GM12801 (cell line): ENCODE results near the gene APOL4.

Experiments
- CTCF ChIP-seq: IDR thresholded peaks from one replicate; pipeline ENCODE4 v1.5.1; 2011; ENCODE audit warnings: control low read depth; ENCODE audit not compliant: insufficient read length; ENCODE audit errors: extremely low read depth

Gene APOL4

GRCh38 chr22:36164621-36165020 is 37.0 kb downstream of the APOL4 start:
- no peak for TF ChIP-seq CTCF

- no peak for TF ChIP-seq CTCF
Measured at GRCh38 chr22:36163497-36163896, 38.1 kb downstream of the APOL4 start.

- no peak for TF ChIP-seq CTCF
Measured at GRCh38 chr22:36162127-36163034, 39.2 kb downstream of the APOL4 start.

GRCh38 chr22:36160499-36160942 is 41.1 kb downstream of the APOL4 start, which contains the start of gene APOL3:
APOL3 (minus strand) TSS chr22:36160755; CDS start chr22:36149055, 11,700 bp downstream.
- no peak for TF ChIP-seq CTCF

- TF ChIP-seq CTCF, result no peak
Measured at GRCh38 chr22:36156515-36157419, 44.8 kb downstream of the APOL4 start.

GRCh38 chr22:36156119-36156514 is 45.5 kb downstream of the APOL4 start:
- no peak for TF ChIP-seq CTCF

GRCh38 chr22:36155702-36156101 is 45.9 kb downstream of the APOL4 start:
- no peak for TF ChIP-seq CTCF
